GM21423 (cell line): ENCODE measurements around the gene CNNM4.
"Not testable (repeated sequence)": the region's sequence is repeated elsewhere in the genome, so short reads cannot be mapped to it uniquely, and the experiment has no call there.

Source experiments
- ATAC-seq: cut with Tn5 transposase; IDR thresholded peaks from one replicate; pipeline ENCODE4 v1.9.1; 2021; ENCODE audit warnings: mild to moderate bottlenecking, moderate library complexity; ENCODE audit not compliant: unreplicated experiment

CNNM4 gene

GRCh38 chr2:96792772-96793749 lies 32.4 kb downstream of the CNNM4 start:
- no peak for ATAC-seq

- no peak for ATAC-seq
Observed at GRCh38 chr2:96795076-96795475, 34.4 kb downstream of the CNNM4 start.

GRCh38 chr2:96796497-96796896 lies 35.8 kb downstream of the CNNM4 start:
- not testable (repeated sequence) for ATAC-seq

- no peak for ATAC-seq
Observed at GRCh38 chr2:96797066-96797625, 36.4 kb downstream of the CNNM4 start.

- ATAC-seq, result no peak
Observed at GRCh38 chr2:96798733-96799622, 38.3 kb downstream of the CNNM4 start.

- ATAC-seq, result no peak
Observed at GRCh38 chr2:96799623-96799935, 38.9 kb downstream of the CNNM4 start.

- ATAC-seq, result no peak
Observed at GRCh38 chr2:96800061-96801004, 39.6 kb downstream of the CNNM4 start.

- peak; percentile 80 for ATAC-seq
Observed at GRCh38 chr2:96801005-96801785, 40.5 kb downstream of the CNNM4 start.

GRCh38 chr2:96801786-96802595 lies 41.3 kb downstream of the CNNM4 start:
- ATAC-seq, result no peak

- ATAC-seq, result no peak
Observed at GRCh38 chr2:96802721-96803120, 42.0 kb downstream of the CNNM4 start.

GRCh38 chr2:96804986-96805385 lies 44.3 kb downstream of the CNNM4 start:
- no peak for ATAC-seq

- ATAC-seq, result not testable (repeated sequence)
Observed at GRCh38 chr2:96805946-96806345, 45.2 kb downstream of the CNNM4 start.

GRCh38 chr2:96806468-96807126 lies 45.9 kb downstream of the CNNM4 start:
- peak; percentile 62 for ATAC-seq

- no peak for ATAC-seq
Observed at GRCh38 chr2:96807127-96807471, 46.4 kb downstream of the CNNM4 start.

- ATAC-seq, result no peak
Observed at GRCh38 chr2:96808176-96808837, 47.6 kb downstream of the CNNM4 start.

- no peak for ATAC-seq
Observed at GRCh38 chr2:96809216-96809882, 48.6 kb downstream of the CNNM4 start.
